ENCODE measurements around the gene TRAPPC2.

TRAPPC2 gene

GRCh38 chrX:13760426-13760825, 26.0 kb upstream of the TRAPPC2 start:
- no peak for DNase-seq (ENCODE audit: low read depth)
- TF ChIP-seq CTCF (IDR thresholded peaks at IDR 0.05; ENCODE audit: control insufficient read depth, insufficient read depth, low read depth, low read length, missing control alignments), result no peak
- H3K4me3 ChIP-seq (ENCODE audit: control insufficient read depth, low read depth, low read length), result no peak overlapping the region

GRCh38 chrX:13759152-13759718, 24.8 kb upstream of the TRAPPC2 start:
- no peak for TF ChIP-seq CTCF (IDR thresholded peaks at IDR 0.05; ENCODE audit: control insufficient read depth, insufficient read depth, low read depth, low read length, missing control alignments)
- H3K4me3 ChIP-seq (ENCODE audit: control insufficient read depth, low read depth, low read length), result no peak overlapping the region
- DNase-seq (ENCODE audit: low read depth), result no peak

GRCh38 chrX:13756381-13756780, 22.0 kb upstream of the TRAPPC2 start:
- DNase-seq (ENCODE audit: low read depth), result no peak
- no peak for TF ChIP-seq CTCF (IDR thresholded peaks at IDR 0.05; ENCODE audit: control insufficient read depth, insufficient read depth, low read depth, low read length, missing control alignments)
- no peak overlapping the region for H3K4me3 ChIP-seq (ENCODE audit: control insufficient read depth, low read depth, low read length)

- DNase-seq (ENCODE audit: low read depth), result no peak
- TF ChIP-seq CTCF (IDR thresholded peaks at IDR 0.05; ENCODE audit: control insufficient read depth, insufficient read depth, low read depth, low read length, missing control alignments), result no peak
- H3K4me3 ChIP-seq (ENCODE audit: control insufficient read depth, low read depth, low read length), result no peak overlapping the region
Observed at GRCh38 chrX:13755254-13755653, 20.8 kb upstream of the TRAPPC2 start.

- no peak for TF ChIP-seq CTCF (IDR thresholded peaks at IDR 0.05; ENCODE audit: control insufficient read depth, insufficient read depth, low read depth, low read length, missing control alignments)
- no peak overlapping the region for H3K4me3 ChIP-seq (ENCODE audit: control insufficient read depth, low read depth, low read length)
- DNase-seq (ENCODE audit: low read depth), result no peak
Observed at GRCh38 chrX:13754765-13755164, 20.3 kb upstream of the TRAPPC2 start.

- no peak for TF ChIP-seq CTCF (IDR thresholded peaks at IDR 0.05; ENCODE audit: control insufficient read depth, insufficient read depth, low read depth, low read length, missing control alignments)
- no peak for DNase-seq (ENCODE audit: low read depth)
- H3K4me3 ChIP-seq (ENCODE audit: control insufficient read depth, low read depth, low read length), result no peak overlapping the region
Observed at GRCh38 chrX:13752646-13753045, 18.2 kb upstream of the TRAPPC2 start.

GRCh38 chrX:13752141-13752540, 17.7 kb upstream of the TRAPPC2 start:
- no peak overlapping the region for H3K4me3 ChIP-seq (ENCODE audit: control insufficient read depth, low read depth, low read length)
- no peak for DNase-seq (ENCODE audit: low read depth)
- TF ChIP-seq CTCF (IDR thresholded peaks at IDR 0.05; ENCODE audit: control insufficient read depth, insufficient read depth, low read depth, low read length, missing control alignments), result no peak
